Measurements from ENCODE around the gene GPR3.
A peak's percentile ranks its signal among the peaks of the same experiment; 100 is the strongest.

Gene GPR3

GRCh38 chr1:27372022-27372807 lies 20.2 kb upstream of the GPR3 start:
- no peak for TF ChIP-seq CTCF (conservative IDR thresholded peaks at IDR 0.05; ENCODE audit: control insufficient read depth, insufficient read depth, low read depth, low read length)
- DNase-seq (ENCODE audit: low read depth), result peak; percentile 47
- H3K4me3 ChIP-seq (ENCODE audit: control insufficient read depth, low read depth, low read length), result no peak overlapping the region

GRCh38 chr1:27372808-27373690 lies 19.4 kb upstream of the GPR3 start:
- DNase-seq (ENCODE audit: low read depth), result no peak
- H3K4me3 ChIP-seq (ENCODE audit: control insufficient read depth, low read depth, low read length), result no peak overlapping the region
- peak; percentile 36 for TF ChIP-seq CTCF (conservative IDR thresholded peaks at IDR 0.05; ENCODE audit: control insufficient read depth, insufficient read depth, low read depth, low read length)

- no peak for DNase-seq (ENCODE audit: low read depth)
- no peak for TF ChIP-seq CTCF (conservative IDR thresholded peaks at IDR 0.05; ENCODE audit: control insufficient read depth, insufficient read depth, low read depth, low read length)
- H3K4me3 ChIP-seq (ENCODE audit: control insufficient read depth, low read depth, low read length), result no peak within 1 kb of the TSS
These were observed 17.9 kb upstream of the GPR3 start, which contains the start of gene FCN3 for GRCh38 chr1:27374362-27375086. Gene FCN3, minus strand, starts transcription at chr1:27374824. Its CDS starts 6 bp downstream, at chr1:27374818.

GRCh38 chr1:27377760-27378495 lies 14.5 kb upstream of the GPR3 start:
- H3K4me3 ChIP-seq (ENCODE audit: control insufficient read depth, low read depth, low read length), result no peak overlapping the region
- TF ChIP-seq CTCF (conservative IDR thresholded peaks at IDR 0.05; ENCODE audit: control insufficient read depth, insufficient read depth, low read depth, low read length), result no peak
- DNase-seq (ENCODE audit: low read depth), result no peak

- H3K4me3 ChIP-seq (ENCODE audit: control insufficient read depth, low read depth, low read length), result no peak overlapping the region
- DNase-seq (ENCODE audit: low read depth), result no peak
- TF ChIP-seq CTCF (conservative IDR thresholded peaks at IDR 0.05; ENCODE audit: control insufficient read depth, insufficient read depth, low read depth, low read length), result no peak
These were observed 12.8 kb upstream of the GPR3 start for GRCh38 chr1:27379564-27380122.

Measured in fibroblast of mammary gland (primary cell).